Skeletal muscle tissue (tissue), 4 donors: Measurements from ENCODE around the gene KIAA0513. TPM values are rescaled to one million over a fixed set of nuclear protein-coding genes. Genes with fewer than 3 reads are reported as not detected.
"Not testable (repeated sequence)": the region's sequence is repeated elsewhere in the genome, so short reads cannot be mapped to it uniquely, and the experiment has no call there.

Experiments used
- H3K27ac ChIP-seq: one replicate; pipeline ENCODE4 v1.7.0; 2013; ENCODE audit warnings: mild to moderate bottlenecking, low read depth, low read length, inconsistent platforms
- H3K27me3 ChIP-seq, 3 donors: one replicate each; pipeline ENCODE4 v1.7.0; 2013; ENCODE audit warnings: low read length in 3 of 3; ENCODE audit not compliant: control insufficient read depth in 3 of 3, insufficient read depth in 3 of 3
- H3K36me3 ChIP-seq, 3 donors: one replicate each; pipeline ENCODE4 v1.7.0; 2013; ENCODE audit warnings: low read length in 3 of 3; ENCODE audit not compliant: control insufficient read depth in 3 of 3, insufficient read depth in 3 of 3
- H3K4me1 ChIP-seq, 3 donors: one replicate each; pipeline ENCODE4 v1.7.0; 2013; ENCODE audit warnings: low read length in 3 of 3, mild to moderate bottlenecking in 3 of 3; ENCODE audit not compliant: control insufficient read depth in 3 of 3, insufficient read depth in 3 of 3
- H3K4me3 ChIP-seq, 3 donors: one replicate each; pipeline ENCODE4 v1.7.0; 2013; ENCODE audit warnings: low read length in 3 of 3
- H3K9ac ChIP-seq, 3 donors: one replicate each; pipeline ENCODE4 v1.7.0; 2013; ENCODE audit warnings: low read length in 3 of 3, mild to moderate bottlenecking in 3 of 3, moderate library complexity in 2 of 3, low read depth in 1 of 3
- H3K9me3 ChIP-seq, 3 donors: one replicate each; pipeline ENCODE4 v1.7.0; 2013; ENCODE audit warnings: low read length in 3 of 3; ENCODE audit not compliant: control insufficient read depth in 3 of 3
- total RNA-seq: library from RNA; depleted of rRNA; stranded (reverse); fragments of >200 nt; gene quantifications from one replicate; pipeline ENCODE4 v1.2.3, GENCODE V29; 2014
- donor health status: Osteomylitis.

Gene KIAA0513
- total RNA-seq, 1 donor from 2014 or later, result 5.7 TPM

DNA sequence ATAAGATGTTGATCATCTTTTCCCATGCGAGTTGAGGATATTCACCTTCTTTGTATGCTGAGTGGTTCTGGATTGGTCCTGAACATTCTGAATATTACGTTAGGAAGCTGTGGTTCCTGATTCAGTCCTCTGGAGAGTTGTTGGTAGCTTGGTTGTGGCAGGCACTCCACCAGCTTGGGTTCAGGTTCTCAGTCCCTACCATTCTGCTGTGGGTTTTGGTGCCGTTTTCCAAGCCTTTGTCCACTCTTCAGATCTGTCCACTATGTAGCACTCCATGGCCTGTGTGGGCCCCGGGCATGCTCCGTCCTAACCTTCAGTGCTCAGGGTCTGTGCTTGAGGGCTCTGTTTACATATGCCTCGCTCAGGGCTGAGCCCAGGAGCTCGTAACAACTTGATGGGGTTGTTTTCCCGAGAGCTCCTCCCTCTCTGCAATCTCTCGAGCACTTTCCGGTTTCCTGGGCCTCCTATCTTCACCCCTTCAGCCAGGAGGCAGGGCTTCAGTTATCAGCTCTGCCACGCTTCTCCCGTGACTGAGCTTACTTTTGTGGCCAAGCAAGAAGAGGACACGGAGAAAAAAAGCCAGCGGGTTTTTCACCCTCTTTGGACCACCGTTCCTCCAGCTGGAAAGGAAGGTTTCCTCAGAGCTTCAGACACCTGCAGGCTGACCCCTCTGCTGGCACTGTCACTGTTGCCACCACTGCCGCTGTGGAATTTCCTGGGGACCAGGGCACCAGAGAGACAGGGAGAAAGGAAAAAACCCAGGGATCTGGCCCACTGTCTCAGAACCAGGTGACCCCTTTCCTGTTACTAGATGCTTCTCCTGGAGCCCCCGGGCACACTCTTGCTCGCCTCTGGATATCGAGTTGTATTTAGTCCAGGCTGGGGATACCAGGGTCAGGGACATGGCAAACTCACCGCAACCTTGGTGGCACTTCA, 19.6 kb downstream of the KIAA0513 start:
- H3K4me1 ChIP-seq, result peaks cover 6 to 17% (median 16%) of the 10 kb centered on the region in 3 donors
- H3K27me3 ChIP-seq, result no peaks in the 10 kb centered on the region
- no peak overlapping the region for H3K4me3 ChIP-seq
- peaks cover 0 to 2% (median 0%) of the 10 kb centered on the region in 3 donors for H3K36me3 ChIP-seq
- H3K9ac ChIP-seq, result no peak overlapping the region
- H3K27ac ChIP-seq, result no peak overlapping the region
- no peaks in the 10 kb centered on the region for H3K9me3 ChIP-seq

DNA sequence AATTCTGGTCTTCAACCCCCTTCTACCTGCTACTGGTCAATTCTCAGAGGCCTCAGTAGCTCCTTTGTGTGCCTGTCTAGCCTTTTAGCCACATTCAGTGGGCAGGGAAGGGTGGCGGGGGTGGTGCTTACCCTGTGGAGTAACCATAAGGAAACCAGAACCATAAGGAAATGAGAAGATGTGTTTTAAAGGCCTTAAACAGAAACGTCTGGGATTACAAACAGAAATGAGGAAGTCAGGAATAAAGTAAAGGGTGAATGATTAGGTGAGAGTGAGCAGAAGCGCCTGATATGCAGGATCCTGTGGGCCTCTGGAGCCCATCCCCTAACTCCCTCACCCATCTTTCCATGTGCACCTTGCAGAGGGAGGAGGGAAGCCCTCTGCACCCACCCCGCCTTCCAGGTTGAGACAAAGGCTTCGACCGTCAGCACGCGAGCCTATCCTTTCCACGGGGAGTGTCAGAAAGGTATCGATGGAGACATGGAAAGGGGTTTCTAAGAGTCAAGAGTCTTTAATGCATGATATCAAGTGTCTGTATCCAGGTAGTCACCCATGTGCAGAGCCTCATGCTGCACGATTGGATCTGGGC, 20.4 kb downstream of the KIAA0513 start:
- peaks cover 0 to 12% (median 11%) of the 10 kb centered on the region in 3 donors for H3K4me1 ChIP-seq
- no peak overlapping the region for H3K4me3 ChIP-seq
- peaks cover 0 to 2% (median 0%) of the 10 kb centered on the region in 3 donors for H3K36me3 ChIP-seq
- no peak overlapping the region for H3K27ac ChIP-seq
- no peaks in the 10 kb centered on the region for H3K9me3 ChIP-seq
- no peak overlapping the region for H3K9ac ChIP-seq
- no peaks in the 10 kb centered on the region for H3K27me3 ChIP-seq

DNA sequence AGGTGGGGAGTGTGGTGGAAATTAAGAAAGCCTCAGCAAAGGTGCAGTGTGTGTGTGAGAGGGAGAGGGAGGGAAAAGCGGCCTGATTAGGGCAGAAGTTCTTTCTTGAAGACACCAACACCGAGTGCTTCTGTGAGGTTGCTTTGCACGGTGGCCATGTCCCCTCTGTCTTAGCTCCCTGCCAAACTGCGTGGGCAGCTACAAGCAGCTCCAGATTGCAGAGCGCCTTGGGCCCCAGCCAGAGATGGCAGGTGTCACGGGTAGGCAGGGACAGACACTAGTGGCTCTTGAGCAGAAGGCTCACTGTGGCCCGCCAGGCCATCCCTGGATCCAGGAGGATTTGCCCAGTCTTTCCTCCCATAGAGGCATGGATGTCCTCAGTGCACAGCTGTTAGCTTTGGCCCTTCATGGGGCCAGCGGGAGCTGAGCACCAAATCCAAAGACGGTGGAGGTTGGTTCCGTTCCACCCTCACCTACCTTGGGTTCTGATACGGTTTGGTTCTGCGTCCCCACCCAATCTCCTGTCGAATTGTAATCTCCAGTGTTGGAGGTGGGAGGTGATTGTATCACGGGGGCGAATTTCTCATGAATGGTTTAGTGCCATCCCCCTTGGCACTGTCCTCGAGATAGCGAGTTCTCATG, 21.4 kb downstream of the KIAA0513 start:
- Histone ChIP-seq H3K4me3 (peak overlapping the region in 1 of 3 donors; percentile 6), H3K9ac (peak overlapping the region in 1 of 3 donors; percentile 57), H3K4me1 (peaks cover 0 to 12% (median 11%) of the 10 kb centered on the region in 3 donors), H3K9me3 (no peaks in the 10 kb centered on the region), H3K27me3 (no peaks in the 10 kb centered on the region), H3K27ac (no peak overlapping the region), H3K36me3 (peaks cover 0 to 2% (median 0%) of the 10 kb centered on the region in 3 donors)

DNA sequence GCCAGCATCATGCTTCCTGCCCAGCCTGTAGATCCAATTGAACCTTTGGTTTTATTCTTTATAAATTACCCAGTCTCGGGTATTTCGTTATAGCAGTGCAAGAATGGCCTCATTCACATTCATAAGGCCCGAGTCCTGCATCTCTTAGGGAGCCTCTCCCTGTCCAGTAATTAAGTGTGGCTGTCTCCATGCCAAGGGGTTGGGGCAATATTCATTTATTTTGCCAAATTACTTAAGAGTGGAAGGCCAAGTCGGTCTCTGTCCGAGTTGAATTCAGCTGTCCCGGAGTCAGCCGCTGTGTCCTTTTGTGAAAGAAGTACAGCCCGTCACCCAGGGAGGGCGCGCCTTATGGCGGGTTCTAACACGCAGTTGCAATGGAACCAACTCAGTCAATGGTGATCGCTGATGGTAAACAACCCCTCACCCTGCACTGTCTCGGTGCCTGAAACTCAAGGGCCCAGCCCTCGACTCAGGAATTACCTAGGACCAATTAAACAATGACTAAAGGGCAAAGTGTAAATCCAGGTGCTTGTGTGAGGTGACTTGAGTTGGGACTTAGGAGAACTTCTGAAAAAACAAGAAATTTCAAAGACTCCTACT, 22.2 kb downstream of the KIAA0513 start:
- H3K36me3 ChIP-seq, result no peaks in the 10 kb centered on the region
- peaks cover 0 to 12% (median 11%) of the 10 kb centered on the region in 3 donors for H3K4me1 ChIP-seq
- H3K4me3 ChIP-seq, result no peak overlapping the region
- no peaks in the 10 kb centered on the region for H3K9me3 ChIP-seq
- H3K27ac ChIP-seq, result no peak overlapping the region
- no peak overlapping the region for H3K9ac ChIP-seq
- no peaks in the 10 kb centered on the region for H3K27me3 ChIP-seq

DNA sequence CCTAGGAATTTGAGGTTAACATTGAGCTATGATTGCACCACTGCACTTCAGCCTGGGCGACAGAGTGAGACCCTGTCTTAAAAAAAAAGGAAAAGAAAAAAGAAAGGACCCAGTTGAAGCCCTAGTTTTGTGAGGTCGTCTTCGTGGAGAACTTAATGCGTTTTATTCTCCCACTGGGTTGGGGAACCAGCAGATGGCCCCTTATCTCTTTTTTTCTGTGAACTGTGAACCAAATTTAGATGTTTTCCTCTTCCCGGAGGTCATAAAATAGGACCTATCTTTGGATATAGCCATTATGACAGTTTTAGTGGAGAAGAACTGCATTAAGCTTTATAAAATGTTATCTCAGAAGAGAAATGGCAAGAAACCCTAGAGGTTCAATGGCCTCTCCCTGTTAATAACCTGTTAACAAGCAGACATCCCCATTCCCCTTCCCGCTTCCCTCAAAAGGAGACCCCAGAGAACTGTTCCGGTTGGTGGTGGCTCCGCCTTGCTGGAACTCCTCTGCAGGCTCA, 23.5 kb downstream of the KIAA0513 start:
- no peak overlapping the region for H3K9ac ChIP-seq

DNA sequence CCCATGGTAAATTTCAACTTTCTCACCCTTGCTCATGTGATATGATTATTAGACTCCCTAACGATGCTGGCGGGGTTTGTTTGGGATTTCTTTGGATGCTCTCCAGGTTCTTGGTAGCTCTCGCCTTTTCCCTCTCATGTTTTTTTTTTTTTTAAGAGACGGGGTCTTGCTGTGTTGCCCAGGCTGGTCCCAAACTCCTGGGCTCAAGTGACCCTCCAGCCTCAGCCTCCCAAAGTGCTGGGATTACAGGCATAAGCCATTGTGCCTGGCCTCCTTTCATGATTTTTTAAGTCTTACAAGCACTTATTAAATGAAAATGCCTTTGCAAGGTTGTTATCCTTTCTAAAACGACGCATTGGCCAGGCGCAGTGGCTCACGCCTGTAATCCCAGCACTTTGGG, 24.1 kb downstream of the KIAA0513 start:
- no peaks in the 10 kb centered on the region for H3K9me3 ChIP-seq
- H3K27me3 ChIP-seq, result no peaks in the 10 kb centered on the region
- no peak overlapping the region for H3K9ac ChIP-seq
- no peak overlapping the region for H3K4me3 ChIP-seq
- peaks cover 11 to 26% (median 20%) of the 10 kb centered on the region in 3 donors for H3K4me1 ChIP-seq
- no peak overlapping the region for H3K27ac ChIP-seq
- H3K36me3 ChIP-seq, result no peaks in the 10 kb centered on the region

More for the DNA sequence above, 23.5 kb downstream of the KIAA0513 start:
- Histone ChIP-seq H3K9me3 (no peaks in the 10 kb centered on the region), H3K4me3 (no peak overlapping the region), H3K4me1 (peaks cover 6 to 22% (median 19%) of the 10 kb centered on the region in 3 donors), H3K36me3 (no peaks in the 10 kb centered on the region), H3K27ac (no peak overlapping the region), H3K27me3 (no peaks in the 10 kb centered on the region)

DNA sequence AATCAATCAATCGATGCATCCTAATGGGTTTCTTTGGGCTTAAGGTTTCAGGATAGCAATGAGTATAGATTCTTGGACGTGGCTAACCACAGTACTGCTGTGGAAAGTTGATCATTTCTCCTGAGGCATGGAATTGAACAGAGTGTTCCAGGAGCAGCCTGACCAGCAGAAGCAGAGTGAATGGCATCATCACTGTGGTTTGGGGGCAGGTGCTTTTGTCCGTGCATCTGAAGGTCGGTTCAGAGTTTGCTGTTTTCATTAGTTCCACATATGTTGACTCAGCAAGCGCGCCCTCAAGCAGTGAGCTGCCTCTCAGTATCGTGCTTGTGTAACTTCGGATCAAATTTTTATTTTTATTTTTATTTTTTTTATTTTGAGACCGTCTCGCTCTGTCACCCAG, 24.9 kb downstream of the KIAA0513 start:
- no peak overlapping the region for H3K27ac ChIP-seq
- peaks cover 11 to 26% (median 20%) of the 10 kb centered on the region in 3 donors for H3K4me1 ChIP-seq
- no peak overlapping the region for H3K9ac ChIP-seq
- H3K4me3 ChIP-seq, result no peak overlapping the region
- H3K36me3 ChIP-seq, result no peaks in the 10 kb centered on the region
- H3K27me3 ChIP-seq, result no peaks in the 10 kb centered on the region
- H3K9me3 ChIP-seq, result no peaks in the 10 kb centered on the region

DNA sequence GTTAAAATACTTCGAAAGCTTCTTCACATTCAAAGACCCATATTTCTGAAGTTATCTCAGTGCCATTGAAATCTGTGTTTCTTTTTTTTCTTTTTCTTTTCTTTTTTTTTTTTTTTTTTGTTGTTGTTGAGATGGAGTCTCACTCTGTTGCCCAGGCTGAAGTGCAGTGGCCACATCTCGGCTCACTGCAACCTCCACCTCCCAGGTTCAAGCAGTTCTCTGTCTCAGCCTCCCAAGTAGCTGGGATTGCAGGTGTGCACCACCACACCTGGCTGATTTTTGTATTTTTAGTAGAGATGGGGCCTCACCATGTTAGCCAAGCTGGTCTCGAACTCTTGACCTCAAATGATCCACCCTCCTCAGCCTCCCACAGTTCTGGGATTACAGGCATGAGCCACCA, 26.7 kb downstream of the KIAA0513 start:
- H3K27me3 ChIP-seq, H3K27ac ChIP-seq, H3K9ac ChIP-seq, H3K9me3 ChIP-seq, H3K4me3 ChIP-seq, H3K36me3 ChIP-seq: not testable (repeated sequence)
- H3K4me1 ChIP-seq, result peaks cover 11 to 17% (median 13%) of the 10 kb centered on the region in 3 donors

DNA sequence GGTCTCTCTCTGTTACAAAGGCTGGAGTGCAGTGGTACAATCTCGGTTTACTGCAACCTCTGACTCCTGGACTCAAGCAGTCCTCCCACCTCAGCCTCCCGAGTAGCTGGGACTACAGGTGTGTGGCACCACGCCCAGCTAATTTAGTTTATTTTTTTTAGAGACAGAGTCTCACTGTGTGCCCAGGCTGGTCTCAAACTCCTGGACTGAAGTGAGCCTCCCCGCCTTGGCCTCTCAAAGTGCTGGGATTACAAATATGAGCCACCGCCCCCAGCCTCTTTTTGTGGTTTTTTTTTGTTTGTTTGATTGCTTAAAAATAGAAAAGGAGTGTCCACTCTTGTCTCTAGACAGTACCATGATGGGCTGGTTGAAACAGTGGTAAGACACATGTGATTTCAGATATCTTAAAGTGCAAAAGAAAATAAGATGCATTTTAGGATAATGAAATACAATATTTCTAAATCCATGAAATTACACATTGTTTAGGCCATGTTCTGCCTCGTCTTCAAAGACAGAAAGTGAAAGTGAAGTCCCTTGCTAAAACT, 27.4 kb downstream of the KIAA0513 start:
- peak overlapping the region; percentile 54 for H3K27ac ChIP-seq
- H3K9me3 ChIP-seq, result no peaks in the 10 kb centered on the region
- peaks cover 11 to 17% (median 13%) of the 10 kb centered on the region in 3 donors for H3K4me1 ChIP-seq
- H3K4me3 ChIP-seq, result peak overlapping the region in 2 of 3 donors; percentile 50 to 55
- peak overlapping the region in 2 of 3 donors; percentile 52 to 57 for H3K9ac ChIP-seq
- H3K36me3 ChIP-seq, result no peaks in the 10 kb centered on the region
- no peaks in the 10 kb centered on the region for H3K27me3 ChIP-seq
